NB4 (cell line): ENCODE data around the gene HSPBP1.
A peak's percentile ranks its signal among the peaks of the same experiment; 100 is the strongest.

Experiments used
- DNase-seq: peaks from one replicate; pipeline ENCODE4 v3.0.0; 2010; ENCODE audit warnings: low read depth
- H3K4me3 ChIP-seq: one replicate; pipeline ENCODE4 v1.5.1; 2011; ENCODE audit warnings: mild to moderate bottlenecking, low read depth, low read length, moderate library complexity
- CTCF ChIP-seq: IDR thresholded peaks from one replicate; pipeline ENCODE4 v1.5.1; 2012; ENCODE audit warnings: low read depth, low read length
- MAX ChIP-seq: IDR thresholded peaks from 2 replicates; pipeline ENCODE4 v1.6.1; 2011; ENCODE audit warnings: low read depth, low read length
- MYC ChIP-seq: IDR thresholded peaks from 2 replicates; pipeline ENCODE4 v1.6.1; 2011; ENCODE audit warnings: low read depth, low read length
- POLR2A ChIP-seq: IDR thresholded peaks from 2 replicates; pipeline ENCODE4 v1.6.1; 2011; ENCODE audit warnings: mild to moderate bottlenecking; ENCODE audit not compliant: insufficient read length; ENCODE audit errors: extremely low read depth

Gene HSPBP1

GRCh38 chr19:55261671-55262126 is 18.2 kb downstream of the HSPBP1 start:
- no peak overlapping the region for H3K4me3 ChIP-seq
- DNase-seq: no peak
- no peak for TF ChIP-seq POLR2A
- no peak for TF ChIP-seq CTCF
- no peak for TF ChIP-seq MAX
- no peak for TF ChIP-seq MYC

GRCh38 chr19:55259540-55260210 is 20.2 kb downstream of the HSPBP1 start:
- H3K4me3 ChIP-seq: peak overlapping the region; percentile 69
- TF ChIP-seq MAX (no peak), MYC (no peak), CTCF (no peak), POLR2A (no peak)
- peak; percentile 30 for DNase-seq

GRCh38 chr19:55258828-55259539 is 20.9 kb downstream of the HSPBP1 start, which contains the start of gene PPP6R1:
TSS of gene PPP6R1 (minus strand) at chr19:55259017. CDS start at chr19:55247103, 11,914 bp downstream.
- peak within 1 kb of the TSS; percentile 88 for H3K4me3 ChIP-seq
- TF ChIP-seq MAX: peak; percentile 65
- TF ChIP-seq CTCF: no peak
- TF ChIP-seq MYC: peak; percentile 83
- peak; percentile 90 for TF ChIP-seq POLR2A
- DNase-seq: peak; percentile 97

- no peak for DNase-seq
- no peak for TF ChIP-seq MYC
- TF ChIP-seq CTCF: no peak
- TF ChIP-seq POLR2A: no peak
- no peak for TF ChIP-seq MAX
- H3K4me3 ChIP-seq: peak overlapping the region; percentile 88
These were observed 21.5 kb downstream of the HSPBP1 start for GRCh38 chr19:55258476-55258827.

- peak overlapping the region; percentile 88 for H3K4me3 ChIP-seq
- peak; percentile 61 for DNase-seq
- TF ChIP-seq CTCF (no peak), MYC (peak; percentile 52; the same call in 1 of the 2 replicates), MAX (peak; percentile 94), POLR2A (no peak)
These were observed 22.2 kb downstream of the HSPBP1 start for GRCh38 chr19:55257461-55258420.
